Activated effector memory CD4-positive, alpha-beta T cell treated with Interleukin-2 at 50 U/mL for 16 hours (primary cell): Measurements from ENCODE around the gene SPTBN4.
A peak's percentile ranks its signal among the peaks of the same experiment; 100 is the strongest.

Source experiments
- DNase-seq: peaks from one replicate; pipeline ENCODE4 v3.0.0-alpha.2; 2020

SPTBN4 gene

GRCh38 chr19:40607311-40608239 lies 140.8 kb downstream of the SPTBN4 start:
- no peak for DNase-seq

DNA sequence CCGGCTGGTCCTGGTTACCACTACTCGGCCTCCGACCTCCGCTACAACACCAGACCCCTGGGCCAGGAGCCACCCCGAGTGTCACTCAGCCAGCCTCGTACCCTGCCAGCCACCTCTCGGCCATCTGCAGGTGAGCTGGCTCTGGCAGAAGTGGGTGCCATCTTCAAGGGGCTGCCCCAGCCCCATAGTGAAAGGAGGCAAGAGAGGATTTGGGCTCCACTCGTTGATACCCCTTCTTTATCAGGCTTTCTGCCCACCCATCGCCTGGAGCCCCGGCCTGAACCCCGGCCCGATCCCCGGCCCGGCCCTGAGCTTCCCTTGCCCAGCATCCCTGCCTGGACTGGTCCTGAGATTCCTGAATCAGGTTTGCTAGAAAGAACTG lies 141.4 kb downstream of the SPTBN4 start:
- DNase-seq, result no peak

- no peak for DNase-seq
These were observed 142.2 kb downstream of the SPTBN4 start for GRCh38 chr19:40608957-40609356.

DNA sequence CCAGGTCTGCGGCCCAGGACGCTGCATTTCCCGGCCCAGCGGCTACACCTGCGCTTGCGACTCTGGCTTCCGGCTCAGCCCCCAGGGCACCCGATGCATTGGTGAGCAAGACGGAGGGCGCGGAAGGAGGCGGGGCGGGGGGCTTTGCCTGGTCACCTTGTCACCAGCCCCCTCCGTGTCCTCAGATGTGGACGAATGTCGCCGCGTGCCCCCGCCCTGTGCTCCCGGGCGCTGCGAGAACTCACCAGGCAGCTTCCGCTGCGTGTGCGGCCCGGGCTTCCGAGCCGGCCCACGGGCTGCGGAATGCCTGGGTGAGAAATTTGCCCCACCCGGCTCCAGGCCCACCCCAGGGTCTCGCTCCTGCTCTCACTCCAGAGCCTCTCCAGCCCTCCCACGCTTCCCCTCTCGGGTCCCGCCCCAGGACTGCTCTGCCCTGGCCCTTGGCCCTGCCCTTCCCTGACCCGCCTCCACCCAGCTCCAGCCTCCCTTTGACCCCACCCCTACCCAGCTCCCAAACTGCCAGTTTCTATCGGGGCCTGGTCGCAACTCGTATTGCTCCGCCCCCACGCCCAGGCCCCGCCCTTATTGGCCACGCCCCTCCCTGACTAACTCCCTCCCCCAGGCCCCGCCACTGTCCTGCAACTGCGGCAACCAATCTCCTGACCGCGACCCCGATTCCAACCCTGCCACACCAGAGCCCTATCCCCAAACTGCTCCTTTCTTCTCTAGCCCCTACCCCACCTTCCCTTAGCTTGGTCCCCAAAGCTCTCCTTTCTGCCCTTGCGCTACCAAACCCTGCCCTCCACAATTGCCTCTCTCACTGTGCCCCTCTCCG lies 143.0 kb downstream of the SPTBN4 start:
- DNase-seq, result peak; percentile 83

DNA sequence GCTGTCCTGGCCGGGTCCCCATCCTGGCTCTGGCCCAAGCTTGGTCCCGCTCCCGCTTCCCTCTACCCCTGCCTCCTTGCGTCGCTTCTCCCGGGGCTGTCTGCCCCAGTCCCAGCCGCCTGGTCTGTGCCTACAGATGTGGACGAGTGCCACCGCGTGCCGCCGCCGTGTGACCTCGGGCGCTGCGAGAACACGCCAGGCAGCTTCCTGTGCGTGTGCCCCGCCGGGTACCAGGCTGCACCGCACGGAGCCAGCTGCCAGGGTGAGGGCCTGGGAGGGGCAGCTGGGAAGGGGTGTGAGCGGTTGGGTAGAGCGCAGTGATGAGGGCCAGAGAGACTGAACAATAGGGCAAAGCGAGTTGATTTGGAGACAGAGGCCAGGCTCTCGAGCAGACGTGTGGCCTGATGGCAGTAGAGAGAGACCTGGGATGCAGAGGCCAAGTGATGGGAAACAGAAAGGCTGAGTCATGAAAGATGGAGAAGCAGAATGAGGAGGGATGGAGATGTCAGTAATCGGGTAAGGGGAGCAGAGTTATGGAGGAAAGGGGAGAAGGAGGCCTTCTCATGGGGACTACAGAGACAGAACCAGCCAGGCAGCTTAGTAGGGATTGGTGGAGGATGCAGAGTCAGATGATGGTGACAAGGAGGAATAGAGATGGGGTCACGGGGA lies 143.7 kb downstream of the SPTBN4 start:
- DNase-seq, result peak; percentile 70

GRCh38 chr19:40611096-40611495 lies 144.3 kb downstream of the SPTBN4 start:
- peak; percentile 53 for DNase-seq

GRCh38 chr19:40611900-40612698 lies 145.3 kb downstream of the SPTBN4 start:
- no peak for DNase-seq

DNA sequence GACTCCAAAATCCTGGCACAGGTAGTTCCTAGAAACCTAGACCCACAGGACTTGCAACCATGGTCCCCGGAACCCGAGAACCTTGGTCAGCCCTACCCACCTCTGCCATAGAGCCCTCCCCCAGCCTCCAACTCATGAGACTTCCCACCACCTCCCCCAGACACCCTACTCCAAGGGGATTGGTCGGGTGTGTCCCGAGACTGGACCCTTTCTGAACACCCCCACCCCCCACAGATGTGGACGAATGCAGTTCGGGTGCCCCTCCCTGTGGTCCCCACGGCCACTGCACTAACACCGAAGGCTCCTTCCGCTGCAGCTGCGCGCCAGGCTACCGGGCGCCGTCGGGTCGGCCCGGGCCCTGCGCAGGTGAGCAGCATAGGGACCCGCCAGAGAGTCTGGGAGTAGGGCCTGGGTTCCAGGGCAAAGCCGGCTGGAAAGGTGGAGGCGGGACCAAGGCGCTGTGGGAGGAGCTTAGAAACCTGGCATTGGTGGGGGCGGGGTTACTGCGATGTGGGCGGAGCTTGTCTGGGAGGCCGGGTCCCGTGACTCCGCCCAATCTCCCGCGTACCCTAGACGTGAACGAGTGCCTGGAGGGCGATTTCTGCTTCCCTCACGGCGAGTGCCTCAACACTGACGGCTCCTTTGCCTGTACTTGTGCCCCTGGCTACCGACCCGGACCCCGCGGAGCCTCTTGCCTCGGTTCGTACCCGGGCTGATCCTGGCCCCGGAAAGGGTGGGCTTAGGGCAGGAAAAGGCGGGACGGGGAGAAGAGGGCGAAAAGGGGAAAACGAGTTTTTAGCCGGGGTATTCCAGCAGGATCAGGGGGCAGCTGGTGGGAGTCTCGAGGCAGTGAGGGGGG lies 146.3 kb downstream of the SPTBN4 start:
- peak; percentile 39 for DNase-seq

GRCh38 chr19:40613690-40614621 lies 147.2 kb downstream of the SPTBN4 start:
- DNase-seq, result peak; percentile 82

- peak; percentile 67 for DNase-seq
These were observed 148.0 kb downstream of the SPTBN4 start for GRCh38 chr19:40614622-40615411.

GRCh38 chr19:40616178-40616577 lies 149.4 kb downstream of the SPTBN4 start:
- no peak for DNase-seq

DNA sequence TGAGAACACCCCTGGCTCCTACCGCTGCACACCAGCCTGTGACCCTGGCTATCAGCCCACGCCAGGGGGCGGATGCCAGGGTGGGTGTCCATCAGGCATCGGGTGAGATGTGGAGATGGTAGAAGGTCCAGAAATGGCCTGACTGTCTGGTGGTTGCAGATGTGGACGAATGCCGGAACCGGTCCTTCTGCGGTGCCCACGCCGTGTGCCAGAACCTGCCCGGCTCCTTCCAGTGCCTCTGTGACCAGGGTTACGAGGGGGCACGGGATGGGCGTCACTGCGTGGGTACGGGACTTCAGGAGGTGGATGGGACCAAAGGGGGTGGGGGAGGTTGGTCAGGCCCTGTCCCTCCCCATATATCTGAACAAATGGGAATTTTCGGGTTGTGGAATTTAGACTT lies 150.1 kb downstream of the SPTBN4 start:
- DNase-seq, result no peak

DNA sequence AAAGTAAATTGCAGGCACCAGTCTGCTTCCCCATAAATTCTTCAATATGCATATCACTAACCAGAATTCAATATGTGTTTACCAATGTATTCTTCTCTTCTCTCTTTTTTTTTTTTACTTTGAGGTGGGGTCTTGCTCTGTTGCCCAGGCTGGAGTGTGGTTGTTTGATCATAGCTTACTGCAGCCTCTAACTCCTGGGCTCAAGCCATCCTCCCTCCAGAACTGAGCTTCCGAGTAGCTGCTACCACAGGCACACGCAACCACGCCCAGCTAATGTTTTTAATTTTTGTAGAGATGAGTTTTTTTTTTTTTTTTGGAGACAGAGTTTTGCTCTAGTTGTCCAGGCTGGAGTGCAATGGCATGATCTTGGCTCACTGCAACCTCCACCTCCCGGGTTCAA lies 151.2 kb downstream of the SPTBN4 start:
- DNase-seq, result no peak

- no peak for DNase-seq
These were observed 152.7 kb downstream of the SPTBN4 start for GRCh38 chr19:40619333-40620160.

- no peak for DNase-seq
These were observed 153.3 kb downstream of the SPTBN4 start for GRCh38 chr19:40620161-40620485.

- DNase-seq, result no peak
These were observed 154.5 kb downstream of the SPTBN4 start for GRCh38 chr19:40621283-40621682.

- DNase-seq, result no peak
These were observed 155.4 kb downstream of the SPTBN4 start for GRCh38 chr19:40621966-40622772.

GRCh38 chr19:40622773-40623075 lies 155.9 kb downstream of the SPTBN4 start:
- DNase-seq, result no peak
